Neural progenitor cell (in vitro differentiated cells): ENCODE measurements around the gene MYL12A. TPM values are rescaled to one million over a fixed set of nuclear protein-coding genes. Genes with fewer than 3 reads are reported as not detected.

Experiments
- DNase-seq: peaks from one replicate; pipeline ENCODE4 v3.0.0-alpha.2; 2016; ENCODE audit warnings: low spot score
- H2AFZ ChIP-seq: fragments of 200-600 bp; sonication (generic); replicated peaks from 2 replicates; pipeline ENCODE4 v1.6.1; 2016; ENCODE audit warnings: antibody characterized with exemption
- H3F3A ChIP-seq: fragments of 200-600 bp; sonication (generic); 2 replicates; pipeline ENCODE4 v1.6.1; 2016; ENCODE audit warnings: antibody characterized with exemption, low read depth
- H3K27ac ChIP-seq: fragments of 200-600 bp; sonication (generic); 2 replicates; pipeline ENCODE4 v1.5.1; 2016; ENCODE audit warnings: mild to moderate bottlenecking
- H3K27me3 ChIP-seq: fragments of 200-600 bp; sonication (generic); 2 replicates; pipeline ENCODE4 v1.6.1; 2016; ENCODE audit warnings: mild to moderate bottlenecking, moderate library complexity
- H3K36me3 ChIP-seq: fragments of 200-600 bp; sonication (generic); 2 replicates; pipeline ENCODE4 v1.5.1; 2016
- H3K4me1 ChIP-seq: fragments of 200-600 bp; sonication (generic); 2 replicates; pipeline ENCODE4 v1.6.1; 2016; ENCODE audit warnings: mixed run types
- H3K4me2 ChIP-seq: fragments of 200-600 bp; sonication (generic); 2 replicates; pipeline ENCODE4 v1.6.1; 2016
- H3K4me3 ChIP-seq: fragments of 200-600 bp; sonication (generic); 2 replicates; pipeline ENCODE4 v1.5.1; 2016
- H3K79me2 ChIP-seq: fragments of 200-600 bp; sonication (generic); 2 replicates; pipeline ENCODE4 v1.6.1; 2016; ENCODE audit warnings: low read depth
- H3K9ac ChIP-seq: fragments of 200-600 bp; sonication (generic); 2 replicates; pipeline ENCODE4 v1.6.1; 2016
- H3K9me3 ChIP-seq: fragments of 200-600 bp; sonication (generic); 2 replicates; pipeline ENCODE4 v1.5.1; 2016; ENCODE audit warnings: low read depth
- H4K20me1 ChIP-seq: fragments of 200-600 bp; sonication (generic); 2 replicates; pipeline ENCODE4 v1.6.1; 2016; ENCODE audit warnings: low read depth
- H3K27ac Mint-ChIP-seq: 3 replicates; pipeline ENCODE4 v1.8.0; 2021; ENCODE audit warnings: mixed read lengths
- H3K27me3 Mint-ChIP-seq: 2 replicates; pipeline ENCODE4 v1.8.0; 2022; ENCODE audit warnings: low read depth, mild to moderate bottlenecking, inconsistent platforms, moderate library complexity, mixed read lengths; ENCODE audit not compliant: insufficient read depth
- H3K36me3 Mint-ChIP-seq: 3 replicates; pipeline ENCODE4 v1.8.0; 2021; ENCODE audit warnings: mixed read lengths
- H3K4me1 Mint-ChIP-seq: 3 replicates; pipeline ENCODE4 v1.8.0; 2021; ENCODE audit warnings: mixed read lengths
- H3K4me3 Mint-ChIP-seq: 3 replicates; pipeline ENCODE4 v1.8.0; 2021; ENCODE audit warnings: mild to moderate bottlenecking, moderate library complexity, mixed read lengths
- H3K9me3 Mint-ChIP-seq: 3 replicates; pipeline ENCODE4 v1.8.0; 2020; ENCODE audit warnings: mixed read lengths
- CTCF ChIP-seq: fragments of 200-600 bp; sonication (generic); IDR thresholded peaks from 2 replicates; pipeline ENCODE4 v1.5.1; 2017; ENCODE audit warnings: antibody characterized with exemption, mild to moderate bottlenecking
- EZH2 ChIP-seq: fragments of 200-600 bp; sonication (generic); IDR thresholded peaks from 2 replicates; pipeline ENCODE4 v1.6.1; 2017; ENCODE audit warnings: antibody characterized with exemption, mild to moderate bottlenecking, moderate library complexity
- EZH2phosphoT487 ChIP-seq: fragments of 200-600 bp; sonication (generic); IDR thresholded peaks from 2 replicates; pipeline ENCODE4 v1.6.1; 2017; ENCODE audit warnings: antibody characterized with exemption
- total RNA-seq: library from RNA; depleted of rRNA; stranded (reverse); fragments of >200 nt; gene quantifications from 2 replicates; pipeline ENCODE4 v1.2.3, GENCODE V29; 2015; ENCODE audit warnings: low replicate concordance

MYL12A gene
- total RNA-seq, 1 donor from 2014 or later, result 365 TPM

GRCh38 chr18:3205239-3205638, 42.4 kb upstream of the MYL12A start:
- Mint-ChIP-seq H3K36me3 (no peaks in the 10 kb centered on the region), H3K27ac (no peak overlapping the region), H3K27me3 (no peaks in the 10 kb centered on the region), H3K9me3 (peaks cover 4% of the 10 kb centered on the region), H3K4me1 (no peaks in the 10 kb centered on the region), H3K4me3 (no peak overlapping the region)
- no peak overlapping the region for H3K4me3 ChIP-seq
- TF ChIP-seq CTCF, result no peak
- no peak for TF ChIP-seq EZH2phosphoT487
- no peak for TF ChIP-seq EZH2
- no peaks in the 10 kb centered on the region for H3K27me3 ChIP-seq
- H3K79me2 ChIP-seq, result no peaks in the 10 kb centered on the region
- no peak overlapping the region for H3K4me2 ChIP-seq
- no peak for DNase-seq
- H3K9ac ChIP-seq, result no peak overlapping the region
- no peaks in the 10 kb centered on the region for H3K4me1 ChIP-seq
- H3K36me3 ChIP-seq, result peaks cover 7% of the 10 kb centered on the region
- no peaks in the 10 kb centered on the region for H4K20me1 ChIP-seq
- peaks cover 8% of the 10 kb centered on the region for H3K9me3 ChIP-seq
- H2AFZ ChIP-seq, result no peak overlapping the region
- H3F3A ChIP-seq, result no peaks in the 10 kb centered on the region
- H3K27ac ChIP-seq, result no peak overlapping the region

- Histone ChIP-seq H3K4me1 (peaks cover 7% of the 10 kb centered on the region), H3K27ac (no peak overlapping the region), H3K79me2 (no peaks in the 10 kb centered on the region), H3K9me3 (peaks cover 7% of the 10 kb centered on the region), H3K4me2 (no peak overlapping the region), H4K20me1 (no peaks in the 10 kb centered on the region), H3K36me3 (peaks cover under 1% of the 10 kb centered on the region), H3K27me3 (no peaks in the 10 kb centered on the region), H2AFZ (no peak overlapping the region), H3K9ac (no peak overlapping the region), H3F3A (no peaks in the 10 kb centered on the region), H3K4me3 (no peak overlapping the region)
- Mint-ChIP-seq H3K36me3 (no peaks in the 10 kb centered on the region), H3K4me1 (peaks cover 15% of the 10 kb centered on the region), H3K9me3 (peaks cover 4% of the 10 kb centered on the region), H3K27ac (no peak overlapping the region), H3K4me3 (no peak overlapping the region), H3K27me3 (no peaks in the 10 kb centered on the region)
- TF ChIP-seq EZH2 (no peak), CTCF (no peak), EZH2phosphoT487 (no peak)
- DNase-seq, result no peak
These were observed 40.0 kb upstream of the MYL12A start for GRCh38 chr18:3207565-3207964.

- no peak overlapping the region for H3K27ac ChIP-seq
- Mint-ChIP-seq H3K36me3 (no peaks in the 10 kb centered on the region), H3K27me3 (no peaks in the 10 kb centered on the region), H3K9me3 (no peaks in the 10 kb centered on the region), H3K27ac (no peak overlapping the region), H3K4me1 (peaks cover 15% of the 10 kb centered on the region), H3K4me3 (no peak overlapping the region)
- no peaks in the 10 kb centered on the region for H3K36me3 ChIP-seq
- no peaks in the 10 kb centered on the region for H3K27me3 ChIP-seq
- H4K20me1 ChIP-seq, result no peaks in the 10 kb centered on the region
- H3K4me2 ChIP-seq, result no peak overlapping the region
- H2AFZ ChIP-seq, result no peak overlapping the region
- no peak for TF ChIP-seq EZH2phosphoT487
- TF ChIP-seq EZH2, result no peak
- TF ChIP-seq CTCF, result no peak
- no peak overlapping the region for H3K4me3 ChIP-seq
- no peaks in the 10 kb centered on the region for H3K9me3 ChIP-seq
- no peak overlapping the region for H3K9ac ChIP-seq
- no peaks in the 10 kb centered on the region for H3F3A ChIP-seq
- H3K79me2 ChIP-seq, result no peaks in the 10 kb centered on the region
- H3K4me1 ChIP-seq, result peaks cover 7% of the 10 kb centered on the region
- DNase-seq, result no peak
These were observed 37.6 kb upstream of the MYL12A start for GRCh38 chr18:3209859-3210569.
